GM18507 (cell line): ENCODE results near the gene RICTOR.
A peak's percentile ranks its signal among the peaks of the same experiment; 100 is the strongest.

Source experiments
- DNase-seq: peaks from one replicate; pipeline ENCODE4 v3.0.0; 2011; ENCODE audit warnings: low read depth; ENCODE audit not compliant: insufficient read length; ENCODE audit errors: extremely low spot score
- FAIRE-seq: peaks from 2 replicates; lab custom pipeline; 2011; peaks lifted over from hg19 to GRCh38; lab: Jason Lieb, UNC

RICTOR gene

GRCh38 chr5:39099831-39100230 lies 25.6 kb upstream of the RICTOR start:
- FAIRE-seq: no peak

GRCh38 chr5:39093352-39093751 lies 19.2 kb upstream of the RICTOR start:
- DNase-seq: no peak
- no peak for FAIRE-seq

More at GRCh38 chr5:39099831-39100230, 25.6 kb upstream of the RICTOR start:
- no peak for DNase-seq

- FAIRE-seq: no peak
Observed at GRCh38 chr5:39092581-39093351, 18.6 kb upstream of the RICTOR start.

GRCh38 chr5:39091940-39092580 lies 17.9 kb upstream of the RICTOR start:
- FAIRE-seq (no peak), DNase-seq (no peak)

More at GRCh38 chr5:39092581-39093351, 18.6 kb upstream of the RICTOR start:
- no peak for DNase-seq

GRCh38 chr5:39083968-39084367 lies 9.8 kb upstream of the RICTOR start:
- FAIRE-seq: no peak
- DNase-seq: no peak

DNA sequence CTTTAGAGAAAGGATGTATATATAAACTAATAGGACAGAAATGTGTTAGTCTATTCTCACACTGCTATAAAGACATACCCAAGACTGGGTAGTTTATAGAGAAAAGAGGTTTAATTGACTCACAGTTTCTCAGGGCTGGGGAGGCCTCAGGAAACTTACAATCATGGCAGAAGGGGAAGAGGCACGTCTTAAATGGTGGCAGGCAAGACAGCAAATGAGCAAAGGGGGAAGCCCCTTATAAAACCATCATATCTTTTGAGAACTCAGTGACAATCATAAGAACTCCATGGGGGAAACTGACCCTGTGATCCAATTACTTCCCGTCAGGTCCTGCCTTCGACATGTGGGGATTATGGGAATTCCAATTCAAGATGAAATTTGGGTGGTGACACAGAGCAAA lies 8.8 kb upstream of the RICTOR start:
- DNase-seq: no peak

GRCh38 chr5:39080597-39081204 lies 6.5 kb upstream of the RICTOR start:
- DNase-seq (no peak), FAIRE-seq (peak; percentile 87)

More for the DNA sequence above, 8.8 kb upstream of the RICTOR start:
- no peak for FAIRE-seq

DNA sequence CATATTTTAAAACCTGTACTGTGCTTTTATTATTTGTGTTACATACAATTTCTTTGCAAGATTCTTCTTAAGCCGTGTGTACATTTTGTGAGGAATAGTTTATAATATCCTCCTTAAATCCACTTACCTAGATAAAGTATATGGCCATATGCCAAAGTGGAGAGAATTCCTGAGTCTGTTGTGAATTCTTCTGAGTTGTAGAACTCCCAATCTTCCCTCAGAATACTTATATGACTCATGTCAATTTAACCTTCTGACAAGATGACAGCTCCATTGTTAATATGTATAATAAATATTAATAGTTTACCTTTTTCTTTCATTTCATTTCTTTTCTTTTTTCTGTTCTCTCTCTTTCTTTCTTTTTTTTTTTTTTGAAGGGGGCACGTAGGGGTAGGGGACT lies 6.0 kb upstream of the RICTOR start:
- DNase-seq: no peak
- FAIRE-seq: no peak

- DNase-seq (no peak), FAIRE-seq (no peak)
Observed at GRCh38 chr5:39079147-39079546, 4.9 kb upstream of the RICTOR start.

DNA sequence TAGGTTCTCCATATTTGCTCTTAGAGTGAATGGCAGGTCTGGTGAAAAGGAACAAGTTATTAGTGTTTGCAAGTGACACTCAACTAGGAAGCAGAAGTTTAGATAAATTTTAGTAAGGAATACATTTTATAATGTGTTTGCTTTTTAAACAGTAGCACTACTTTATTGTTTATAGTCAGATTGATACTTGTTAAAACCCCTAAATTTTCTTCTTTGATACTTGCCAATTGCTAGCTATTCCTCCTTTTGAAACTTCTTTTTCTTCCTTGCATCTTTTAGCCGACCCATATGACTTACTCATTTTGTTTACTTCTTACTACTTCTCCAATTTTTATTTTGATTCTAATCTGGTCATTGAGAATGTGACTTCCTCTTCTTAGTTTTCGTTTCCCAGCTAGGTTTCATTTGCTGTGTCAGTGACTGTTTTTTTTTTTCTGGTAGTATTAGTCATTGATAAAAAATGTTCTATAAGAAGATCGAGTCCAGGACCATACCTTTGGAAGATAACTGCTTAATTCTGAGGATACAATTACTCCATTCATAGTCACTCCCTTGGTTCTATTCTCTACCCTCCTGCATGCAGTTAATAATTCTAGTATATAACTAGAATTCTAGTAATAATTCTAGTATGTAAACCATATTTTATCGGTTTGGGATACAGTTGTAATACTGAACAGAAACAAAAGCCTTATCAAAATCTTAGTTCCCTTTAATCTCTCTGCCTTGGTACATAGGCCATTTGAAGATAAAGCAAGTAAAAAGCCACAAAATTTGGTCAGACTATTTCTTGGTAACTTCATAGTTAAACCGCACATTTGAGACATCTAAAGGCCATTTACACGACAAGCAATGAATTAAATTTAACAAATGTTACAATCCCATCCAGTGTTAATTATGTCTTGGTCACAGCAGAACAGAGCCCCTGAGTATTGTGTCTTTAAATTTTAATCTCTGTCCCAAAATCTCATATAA lies 2.8 kb upstream of the RICTOR start:
- DNase-seq (no peak), FAIRE-seq (peak; percentile 85)

DNA sequence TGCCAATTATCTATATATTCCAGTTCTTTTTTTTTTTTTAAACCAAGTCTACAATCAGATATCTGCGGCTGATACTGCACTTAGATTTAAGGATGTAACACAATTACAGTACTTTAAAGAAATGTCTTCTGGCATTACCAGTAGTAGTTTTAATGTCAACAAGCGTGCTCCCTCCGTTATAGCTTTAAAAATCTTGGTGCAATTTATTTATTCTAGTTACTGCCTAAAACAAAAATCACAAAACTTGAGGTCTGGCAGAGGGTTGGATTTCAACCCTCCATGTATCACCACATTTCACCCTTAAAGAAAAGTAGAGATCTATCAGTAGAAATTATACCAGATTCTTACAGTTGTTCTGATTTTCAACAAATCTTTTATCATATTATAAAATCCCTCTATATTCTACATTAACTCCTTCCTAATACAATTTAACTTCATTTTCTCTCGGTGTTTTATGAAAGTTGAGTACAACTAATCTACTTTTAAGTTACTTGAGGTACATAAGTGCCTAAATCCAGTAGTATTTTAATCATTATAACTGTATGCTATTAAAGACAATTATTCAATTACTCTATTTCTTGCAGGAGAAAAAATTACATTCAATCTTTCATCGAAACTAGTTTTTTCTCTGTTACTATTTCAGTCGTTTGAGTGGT lies 2.0 kb upstream of the RICTOR start:
- FAIRE-seq (no peak), DNase-seq (no peak)

DNA sequence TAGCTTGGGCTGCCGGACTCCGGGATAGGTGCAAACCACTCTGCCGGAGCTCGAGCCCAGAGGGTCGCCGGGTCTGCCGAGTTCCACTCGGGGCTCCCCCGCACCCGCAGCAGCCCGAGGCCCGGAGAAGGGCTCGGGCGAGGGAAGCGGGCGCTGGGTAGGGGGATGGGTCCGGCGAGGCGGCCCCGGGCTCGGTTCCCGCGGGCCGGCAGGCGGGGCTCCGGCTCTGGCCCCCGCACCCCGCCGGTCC lies 507 bp downstream of the RICTOR start:
- FAIRE-seq (no peak), DNase-seq (no peak)

- no peak for DNase-seq
- FAIRE-seq: peak; percentile 86
Observed at GRCh38 chr5:39072925-39073766, 1.1 kb downstream of the RICTOR start.

DNA sequence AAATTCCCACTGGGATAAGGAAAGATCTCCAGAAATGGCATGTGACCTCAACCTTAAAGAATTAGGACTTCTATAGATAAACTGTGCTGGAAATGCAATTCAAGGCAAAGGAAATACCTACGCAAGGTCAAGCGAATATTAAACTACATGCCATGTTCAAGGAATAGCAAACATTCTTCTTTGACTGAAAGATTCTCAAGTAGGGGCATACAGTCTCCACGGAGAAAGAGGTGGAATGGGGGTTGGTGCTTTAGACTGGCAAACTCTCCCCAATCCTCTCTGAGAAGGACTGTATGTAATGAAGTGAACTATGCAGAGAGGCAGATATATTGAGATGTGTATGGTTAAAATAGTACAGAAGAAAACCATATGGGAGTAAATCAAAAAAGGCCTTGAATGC lies 6.1 kb downstream of the RICTOR start:
- no peak for FAIRE-seq
- no peak for DNase-seq

- FAIRE-seq (no peak), DNase-seq (no peak)
Observed at GRCh38 chr5:39064450-39064849, 9.7 kb downstream of the RICTOR start.

GRCh38 chr5:39063037-39063436 lies 11.2 kb downstream of the RICTOR start:
- FAIRE-seq: no peak
- no peak for DNase-seq

DNA sequence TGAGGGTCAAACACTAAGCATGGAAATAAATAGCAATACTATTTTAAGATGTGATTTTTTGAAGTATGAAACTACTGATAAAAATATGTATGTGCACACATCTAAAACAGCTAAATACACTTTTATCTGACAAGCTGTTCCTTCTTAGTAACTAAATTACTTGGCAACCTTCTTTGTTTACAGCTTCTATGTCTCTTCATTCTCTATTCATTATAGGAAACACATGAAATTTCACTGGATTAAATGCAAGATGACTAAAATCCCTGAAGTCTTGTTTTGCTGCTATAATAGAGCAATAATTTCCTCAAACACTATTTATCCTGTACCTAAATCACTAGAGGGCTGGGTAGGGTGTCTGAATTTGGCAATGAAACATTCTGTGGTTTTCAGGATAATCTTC lies 11.7 kb downstream of the RICTOR start:
- DNase-seq: no peak
- FAIRE-seq: no peak

- no peak for DNase-seq
- FAIRE-seq: no peak
Observed at GRCh38 chr5:39062104-39062503, 12.1 kb downstream of the RICTOR start.

DNA sequence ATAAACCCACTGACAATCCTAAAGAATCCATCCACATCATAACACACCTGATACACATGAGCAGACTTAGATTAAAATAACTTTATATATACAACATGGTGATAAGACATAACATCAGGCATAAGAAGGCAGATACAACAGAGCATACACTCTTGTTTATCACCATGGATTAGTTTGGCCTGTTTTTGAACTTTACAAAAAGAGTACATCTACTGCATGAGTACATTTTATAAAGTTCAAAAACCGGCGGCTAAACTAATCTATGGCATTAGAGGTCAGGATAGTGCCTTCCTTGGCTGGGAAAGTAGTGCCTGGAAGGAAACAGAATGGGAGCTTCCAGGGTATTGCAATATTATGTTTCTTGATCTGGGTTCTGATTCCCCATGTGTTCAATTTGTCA lies 15.1 kb downstream of the RICTOR start:
- no peak for FAIRE-seq

More for the DNA sequence above, 15.1 kb downstream of the RICTOR start:
- DNase-seq: no peak
